Liver (tissue), 9 donors: ENCODE measurements around the gene SPANXD. TPM values are rescaled to one million over a fixed set of nuclear protein-coding genes. Genes with fewer than 3 reads are reported as not detected.

Experiments
- DNase-seq: peaks from one replicate; pipeline ENCODE4 v3.0.0-alpha.2; 2017; ENCODE audit warnings: low spot score
- H3K27ac ChIP-seq, 2 donors: one replicate each; pipeline ENCODE4 v1.7.0; 2013; ENCODE audit warnings: inconsistent platforms in 2 of 2, low read length in 2 of 2, control low read depth in 1 of 2, low read depth in 1 of 2, mild to moderate bottlenecking in 1 of 2
- H3K27me3 ChIP-seq, 4 donors: one replicate each; pipeline versions ENCODE4 v1.6.1 to v1.7.0; 2013; ENCODE audit warnings: low read length in 3 of 4, inconsistent platforms in 1 of 4, mild to moderate bottlenecking in 1 of 4, moderate library complexity in 1 of 4; ENCODE audit not compliant: control insufficient read depth in 4 of 4, insufficient read depth in 4 of 4
- H3K36me3 ChIP-seq, 4 donors: one replicate each; pipeline versions ENCODE4 v1.6.1 to v1.7.0; 2013; ENCODE audit warnings: low read length in 3 of 4, mild to moderate bottlenecking in 3 of 4, low read depth in 1 of 4, moderate library complexity in 1 of 4; ENCODE audit not compliant: control insufficient read depth in 4 of 4, insufficient read depth in 3 of 4
- H3K4me1 ChIP-seq, 4 donors: one replicate each; pipeline versions ENCODE4 v1.6.1 to v1.7.0; 2013; ENCODE audit warnings: low read length in 3 of 4, mild to moderate bottlenecking in 3 of 4, moderate library complexity in 1 of 4; ENCODE audit not compliant: control insufficient read depth in 4 of 4, insufficient read depth in 4 of 4
- H3K4me3 ChIP-seq, 3 donors: one replicate each; pipeline versions ENCODE4 v1.6.1 to v1.7.0; 2013; ENCODE audit warnings: low read length in 3 of 3, control low read depth in 1 of 3, low read depth in 1 of 3, mild to moderate bottlenecking in 1 of 3
- H3K9ac ChIP-seq, 2 donors: one replicate each; pipeline ENCODE4 v1.7.0; 2013; ENCODE audit warnings: low read length in 2 of 2, mild to moderate bottlenecking in 2 of 2, moderate library complexity in 2 of 2, control low read depth in 1 of 2, low read depth in 1 of 2
- H3K9me3 ChIP-seq, 4 donors: one replicate each; pipeline versions ENCODE4 v1.6.1 to v1.7.0; 2013; ENCODE audit warnings: low read length in 3 of 4; ENCODE audit not compliant: control insufficient read depth in 4 of 4
- EGR1 ChIP-seq, 2 donors: IDR thresholded peaks; 2 replicates each; pipeline ENCODE4 v1.6.1; 2016 to 2018; ENCODE audit warnings: antibody characterized with exemption in 2 of 2, low read depth in 2 of 2
- FOXA1 ChIP-seq: IDR thresholded peaks from 2 replicates; pipeline ENCODE4 v1.6.1; 2016; ENCODE audit warnings: antibody characterized with exemption
- FOXA2 ChIP-seq: IDR thresholded peaks from 2 replicates; pipeline ENCODE4 v1.6.1; 2016; ENCODE audit warnings: antibody characterized with exemption
- GABPA ChIP-seq, 2 donors: IDR thresholded peaks in 1 of 2; conservative IDR thresholded peaks in 1 of 2; 2 replicates each; pipeline ENCODE4 v1.6.1; 2016; ENCODE audit warnings: antibody characterized with exemption in 2 of 2, mild to moderate bottlenecking in 1 of 2, moderate library complexity in 1 of 2
- HNF4A ChIP-seq, 2 donors: conservative IDR thresholded peaks; 2 replicates each; pipeline ENCODE4 v1.6.1; 2016; ENCODE audit warnings: antibody characterized with exemption in 2 of 2, mild to moderate bottlenecking in 2 of 2
- HNF4G ChIP-seq: IDR thresholded peaks from 2 replicates; pipeline ENCODE4 v1.6.1; 2016; ENCODE audit warnings: antibody characterized with exemption
- MAX ChIP-seq: IDR thresholded peaks from 2 replicates; pipeline ENCODE4 v1.6.1; 2016; ENCODE audit warnings: antibody characterized with exemption
- NR2F2 ChIP-seq: IDR thresholded peaks from 2 replicates; pipeline ENCODE4 v1.6.1; 2016; ENCODE audit warnings: antibody characterized with exemption
- RAD21 ChIP-seq, 2 donors: IDR thresholded peaks; 2 replicates each; pipeline ENCODE4 v1.6.1; 2016; ENCODE audit warnings: antibody characterized with exemption in 2 of 2, mild to moderate bottlenecking in 2 of 2
- RXRA ChIP-seq, 2 donors: IDR thresholded peaks; 2 replicates each; pipeline ENCODE4 v1.6.1; 2017 to 2018; ENCODE audit warnings: antibody characterized with exemption in 2 of 2, mild to moderate bottlenecking in 1 of 2
- SP1 ChIP-seq: IDR thresholded peaks from 2 replicates; pipeline ENCODE4 v1.6.1; 2018; ENCODE audit warnings: antibody characterized with exemption, mild to moderate bottlenecking
- YY1 ChIP-seq: IDR thresholded peaks from 2 replicates; pipeline ENCODE4 v1.6.1; 2016; ENCODE audit warnings: antibody characterized with exemption, mild to moderate bottlenecking
- WGBS: extraction: QIAGEN DNeasy Blood & Tissue Kit; methylation state at CpG from one replicate; pipeline ENCODE4 v1.1.7; 2013; 5-methylcytosine and 5-hydroxymethylcytosine counted together
- polyA plus RNA-seq, 2 donors: library from polyadenylated mRNA; stranded (reverse) in 1 of 2; unstranded in 1 of 2; fragments of 200-250 nt in 1 of 2; fragments of >200 nt in 1 of 2; fragmentation: Nextera tagmentation in 1 of 2; extraction: Ambion mirVana in 1 of 2; gene quantifications; one replicate each; pipeline versions ENCODE4 v1.2.1 to v1.2.3, GENCODE V29; 2013 to 2015
- total RNA-seq, 2 donors: library from RNA; depleted of rRNA; stranded (reverse); fragments of >200 nt; gene quantifications; one replicate each; pipeline ENCODE4 v1.2.3, GENCODE V29; 2014
- TF ChIP-seq, protein P1 (sequence below): IDR thresholded peaks from 2 replicates; pipeline ENCODE4 v1.6.1; 2016; ENCODE audit warnings: antibody characterized with exemption, mild to moderate bottlenecking
- TF ChIP-seq, protein P2 (sequence below): fragments of 150-350 bp; IDR thresholded peaks from 2 replicates; pipeline ENCODE4 v1.5.1; 2017; ENCODE audit warnings: improper control_type of control experiment, low read depth, low read length; ENCODE audit not compliant: missing input control
- TF ChIP-seq, protein P3 (sequence below): IDR thresholded peaks from 2 replicates; pipeline ENCODE4 v1.6.1; 2016; ENCODE audit warnings: antibody characterized with exemption
- TF ChIP-seq, protein P4 (sequence below): IDR thresholded peaks from 2 replicates; pipeline ENCODE4 v1.6.1; 2016; ENCODE audit warnings: antibody characterized with exemption
- donor health status: healthy.
- donor health status: healthy.
- donor health status: healthy.
- donor health status: healthy.
- donor health status: healthy.

Gene SPANXD
- total and polyA plus RNA-seq, 4 donors: not detected

DNA sequence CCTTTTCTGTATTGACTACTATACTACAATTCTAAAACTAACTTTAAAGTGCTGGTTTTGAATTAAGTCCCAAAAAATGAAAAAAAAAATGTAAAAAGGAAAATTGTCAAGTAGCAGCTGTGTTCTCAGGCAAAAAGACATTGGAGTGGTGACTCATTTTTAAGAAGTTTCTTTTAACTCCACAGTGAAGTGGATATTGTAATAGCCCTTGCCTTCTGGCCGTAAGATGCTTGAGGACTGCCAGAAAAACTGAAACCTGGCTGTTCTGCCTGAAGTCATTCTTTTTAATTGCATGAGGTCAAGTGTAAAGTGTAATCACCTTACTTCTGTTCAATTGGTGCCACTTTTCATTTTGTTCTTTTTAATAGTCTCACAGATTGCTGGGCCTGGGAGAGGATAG, 28.9 kb downstream of the SPANXD start (continued):
- TF ChIP-seq, protein P1, sequence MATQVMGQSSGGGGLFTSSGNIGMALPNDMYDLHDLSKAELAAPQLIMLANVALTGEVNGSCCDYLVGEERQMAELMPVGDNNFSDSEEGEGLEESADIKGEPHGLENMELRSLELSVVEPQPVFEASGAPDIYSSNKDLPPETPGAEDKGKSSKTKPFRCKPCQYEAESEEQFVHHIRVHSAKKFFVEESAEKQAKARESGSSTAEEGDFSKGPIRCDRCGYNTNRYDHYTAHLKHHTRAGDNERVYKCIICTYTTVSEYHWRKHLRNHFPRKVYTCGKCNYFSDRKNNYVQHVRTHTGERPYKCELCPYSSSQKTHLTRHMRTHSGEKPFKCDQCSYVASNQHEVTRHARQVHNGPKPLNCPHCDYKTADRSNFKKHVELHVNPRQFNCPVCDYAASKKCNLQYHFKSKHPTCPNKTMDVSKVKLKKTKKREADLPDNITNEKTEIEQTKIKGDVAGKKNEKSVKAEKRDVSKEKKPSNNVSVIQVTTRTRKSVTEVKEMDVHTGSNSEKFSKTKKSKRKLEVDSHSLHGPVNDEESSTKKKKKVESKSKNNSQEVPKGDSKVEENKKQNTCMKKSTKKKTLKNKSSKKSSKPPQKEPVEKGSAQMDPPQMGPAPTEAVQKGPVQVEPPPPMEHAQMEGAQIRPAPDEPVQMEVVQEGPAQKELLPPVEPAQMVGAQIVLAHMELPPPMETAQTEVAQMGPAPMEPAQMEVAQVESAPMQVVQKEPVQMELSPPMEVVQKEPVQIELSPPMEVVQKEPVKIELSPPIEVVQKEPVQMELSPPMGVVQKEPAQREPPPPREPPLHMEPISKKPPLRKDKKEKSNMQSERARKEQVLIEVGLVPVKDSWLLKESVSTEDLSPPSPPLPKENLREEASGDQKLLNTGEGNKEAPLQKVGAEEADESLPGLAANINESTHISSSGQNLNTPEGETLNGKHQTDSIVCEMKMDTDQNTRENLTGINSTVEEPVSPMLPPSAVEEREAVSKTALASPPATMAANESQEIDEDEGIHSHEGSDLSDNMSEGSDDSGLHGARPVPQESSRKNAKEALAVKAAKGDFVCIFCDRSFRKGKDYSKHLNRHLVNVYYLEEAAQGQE: no peak

GRCh38 chrX:141668371-141668770, 30.2 kb downstream of the SPANXD start:
- Histone ChIP-seq H3K9ac (no peak overlapping the region), H3K4me3 (no peak overlapping the region), H3K27ac (no peak overlapping the region), H3K9me3 (no peaks in the 10 kb centered on the region), H3K27me3 (no peaks in the 10 kb centered on the region), H3K4me1 (no peaks in the 10 kb centered on the region), H3K36me3 (no peaks in the 10 kb centered on the region)
- DNase-seq: no peak
- TF ChIP-seq, protein P2, sequence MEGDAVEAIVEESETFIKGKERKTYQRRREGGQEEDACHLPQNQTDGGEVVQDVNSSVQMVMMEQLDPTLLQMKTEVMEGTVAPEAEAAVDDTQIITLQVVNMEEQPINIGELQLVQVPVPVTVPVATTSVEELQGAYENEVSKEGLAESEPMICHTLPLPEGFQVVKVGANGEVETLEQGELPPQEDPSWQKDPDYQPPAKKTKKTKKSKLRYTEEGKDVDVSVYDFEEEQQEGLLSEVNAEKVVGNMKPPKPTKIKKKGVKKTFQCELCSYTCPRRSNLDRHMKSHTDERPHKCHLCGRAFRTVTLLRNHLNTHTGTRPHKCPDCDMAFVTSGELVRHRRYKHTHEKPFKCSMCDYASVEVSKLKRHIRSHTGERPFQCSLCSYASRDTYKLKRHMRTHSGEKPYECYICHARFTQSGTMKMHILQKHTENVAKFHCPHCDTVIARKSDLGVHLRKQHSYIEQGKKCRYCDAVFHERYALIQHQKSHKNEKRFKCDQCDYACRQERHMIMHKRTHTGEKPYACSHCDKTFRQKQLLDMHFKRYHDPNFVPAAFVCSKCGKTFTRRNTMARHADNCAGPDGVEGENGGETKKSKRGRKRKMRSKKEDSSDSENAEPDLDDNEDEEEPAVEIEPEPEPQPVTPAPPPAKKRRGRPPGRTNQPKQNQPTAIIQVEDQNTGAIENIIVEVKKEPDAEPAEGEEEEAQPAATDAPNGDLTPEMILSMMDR: no peak
- TF ChIP-seq FOXA2: no peak
- TF ChIP-seq, protein P3, sequence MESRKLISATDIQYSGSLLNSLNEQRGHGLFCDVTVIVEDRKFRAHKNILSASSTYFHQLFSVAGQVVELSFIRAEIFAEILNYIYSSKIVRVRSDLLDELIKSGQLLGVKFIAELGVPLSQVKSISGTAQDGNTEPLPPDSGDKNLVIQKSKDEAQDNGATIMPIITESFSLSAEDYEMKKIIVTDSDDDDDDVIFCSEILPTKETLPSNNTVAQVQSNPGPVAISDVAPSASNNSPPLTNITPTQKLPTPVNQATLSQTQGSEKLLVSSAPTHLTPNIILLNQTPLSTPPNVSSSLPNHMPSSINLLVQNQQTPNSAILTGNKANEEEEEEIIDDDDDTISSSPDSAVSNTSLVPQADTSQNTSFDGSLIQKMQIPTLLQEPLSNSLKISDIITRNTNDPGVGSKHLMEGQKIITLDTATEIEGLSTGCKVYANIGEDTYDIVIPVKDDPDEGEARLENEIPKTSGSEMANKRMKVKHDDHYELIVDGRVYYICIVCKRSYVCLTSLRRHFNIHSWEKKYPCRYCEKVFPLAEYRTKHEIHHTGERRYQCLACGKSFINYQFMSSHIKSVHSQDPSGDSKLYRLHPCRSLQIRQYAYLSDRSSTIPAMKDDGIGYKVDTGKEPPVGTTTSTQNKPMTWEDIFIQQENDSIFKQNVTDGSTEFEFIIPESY: no peak
- no peak for TF ChIP-seq NR2F2
- TF ChIP-seq YY1: no peak
- no peak for TF ChIP-seq MAX
- TF ChIP-seq SP1: no peak
- no peak for TF ChIP-seq RAD21 (IDR thresholded peaks at IDR 0.05)
- no peak for TF ChIP-seq RXRA (IDR thresholded peaks at IDR 0.05)
- no peak for TF ChIP-seq HNF4G
- no peak for TF ChIP-seq GABPA (IDR thresholded peaks at IDR 0.05 in 1 of 2, conservative IDR thresholded peaks at IDR 0.05 in 1 of 2)
- no peak for TF ChIP-seq EGR1 (IDR thresholded peaks at IDR 0.05; ENCODE audit: low read depth in 2 of 2)
- TF ChIP-seq, protein P4, sequence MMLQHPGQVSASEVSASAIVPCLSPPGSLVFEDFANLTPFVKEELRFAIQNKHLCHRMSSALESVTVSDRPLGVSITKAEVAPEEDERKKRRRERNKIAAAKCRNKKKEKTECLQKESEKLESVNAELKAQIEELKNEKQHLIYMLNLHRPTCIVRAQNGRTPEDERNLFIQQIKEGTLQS: no peak
- TF ChIP-seq FOXA1: no peak
- TF ChIP-seq, protein P1: no peak
- no peak for TF ChIP-seq HNF4A (conservative IDR thresholded peaks at IDR 0.05)
- WGBS: 67% methylated on average over 4 of the region's 4 CpGs
